Choroid plexus epithelial cell (primary cell): ENCODE data around the gene LPAR3.
A peak's percentile ranks its signal among the peaks of the same experiment; 100 is the strongest.

ENCODE experiments used
- DNase-seq: peaks from one replicate; pipeline ENCODE4 v3.0.0-alpha.2; 2010; ENCODE audit warnings: low read depth
- H3K4me3 ChIP-seq: 2 replicates; pipeline ENCODE4 v1.5.1; 2011; ENCODE audit warnings: low read depth, mild to moderate bottlenecking, control low read depth, low read length, moderate library complexity
- CTCF ChIP-seq: conservative IDR thresholded peaks from 2 replicates; pipeline ENCODE4 v1.5.1; 2011; ENCODE audit warnings: low read depth, mild to moderate bottlenecking, control low read depth, inconsistent platforms, low read length, moderate library complexity

Gene LPAR3

DNA sequence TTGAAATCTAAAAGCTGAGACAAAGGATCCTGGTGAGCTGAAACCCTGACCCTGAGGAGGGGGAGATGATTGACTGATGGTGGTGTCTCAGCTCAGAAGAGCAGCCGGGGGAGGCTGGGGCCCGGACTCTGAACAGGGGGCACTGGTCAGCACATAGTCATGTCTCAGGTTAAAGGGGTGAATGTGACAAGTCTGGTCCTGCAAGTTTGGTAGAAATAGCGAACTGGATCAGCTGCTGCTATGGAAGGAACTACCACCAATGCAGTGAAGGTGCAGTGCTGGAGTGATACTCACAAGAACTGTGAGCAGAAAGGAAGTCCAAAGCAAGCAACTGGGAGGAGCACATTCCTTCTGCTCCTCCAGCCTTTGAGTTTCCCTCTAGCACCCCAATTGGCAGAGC lies 104.0 kb downstream of the LPAR3 start:
- DNase-seq, result no peak
- TF ChIP-seq CTCF, result no peak
- no peak overlapping the region for H3K4me3 ChIP-seq

- TF ChIP-seq CTCF, result no peak
- no peak overlapping the region for H3K4me3 ChIP-seq
- DNase-seq, result no peak
Observed at GRCh38 chr1:84785271-84786036, 107.6 kb downstream of the LPAR3 start.

GRCh38 chr1:84782881-84783280 lies 110.1 kb downstream of the LPAR3 start:
- TF ChIP-seq CTCF, result no peak
- no peak overlapping the region for H3K4me3 ChIP-seq
- no peak for DNase-seq

- DNase-seq, result peak; percentile 91
- H3K4me3 ChIP-seq, result peak overlapping the region; percentile 17
- TF ChIP-seq CTCF, result peak; percentile 93
Observed at GRCh38 chr1:84781946-84782771, 110.8 kb downstream of the LPAR3 start.

GRCh38 chr1:84780000-84780716 lies 112.8 kb downstream of the LPAR3 start:
- no peak overlapping the region for H3K4me3 ChIP-seq
- TF ChIP-seq CTCF, result no peak
- DNase-seq, result no peak

- no peak for TF ChIP-seq CTCF
- DNase-seq, result no peak
- no peak overlapping the region for H3K4me3 ChIP-seq
Observed at GRCh38 chr1:84776639-84777038, 116.4 kb downstream of the LPAR3 start.
